Stomach (tissue), 4 donors: ENCODE measurements around the gene RASAL2.

Source experiments
- CTCF ChIP-seq, 7 experiments: fragments of 450-650 bp in 4 of 7; fragments of 200-600 bp in 3 of 7; sonication (generic) in 3 of 7; IDR thresholded peaks; one replicate each; pipeline ENCODE4 v1.5.1; 2016 to 2019; ENCODE audit warnings: antibody characterized with exemption in 7 of 7, control low read depth in 2 of 7, mild to moderate bottlenecking in 1 of 7
- EP300 ChIP-seq: sonication (generic); formaldehyde crosslinking; IDR thresholded peaks from one replicate; pipeline ENCODE4 v1.6.1; 2017; ENCODE audit warnings: antibody characterized with exemption
- POLR2AphosphoS5 ChIP-seq, 3 donors: sonication (generic); formaldehyde crosslinking; IDR thresholded peaks; one replicate each; pipeline ENCODE4 v1.6.1; 2016; ENCODE audit warnings: antibody characterized with exemption in 3 of 3

- TF ChIP-seq CTCF (IDR thresholded peaks at IDR 0.05) (no peak), POLR2AphosphoS5 (IDR thresholded peaks at IDR 0.05) (no peak), EP300 (no peak)
Measured at GRCh38 chr1:178324003-178324402, 230.1 kb downstream of the RASAL2 start.
